IPS-20b (cell line): ENCODE measurements around the gene CFH.
"Not testable (repeated sequence)": the region's sequence is repeated elsewhere in the genome, so short reads cannot be mapped to it uniquely, and the experiment has no call there.

Experiments
- H3K27ac ChIP-seq: one replicate; pipeline ENCODE4 v1.5.1; 2013; ENCODE audit warnings: low read length
- H3K27me3 ChIP-seq: 2 replicates; pipeline ENCODE4 v1.6.1; 2013; ENCODE audit warnings: mild to moderate bottlenecking, low read length, inconsistent platforms; ENCODE audit not compliant: insufficient read depth
- H3K36me3 ChIP-seq: 2 replicates; pipeline ENCODE4 v1.6.1; 2013; ENCODE audit warnings: low read depth, mild to moderate bottlenecking, inconsistent platforms, low read length, moderate library complexity; ENCODE audit not compliant: insufficient read depth
- H3K4me1 ChIP-seq: 2 replicates; pipeline ENCODE4 v1.6.1; 2013; ENCODE audit warnings: mild to moderate bottlenecking, control low read depth, inconsistent platforms, low read length, moderate library complexity; ENCODE audit not compliant: insufficient read depth
- H3K4me3 ChIP-seq: 2 replicates; pipeline ENCODE4 v1.5.1; 2013; ENCODE audit warnings: mild to moderate bottlenecking, low read length, inconsistent platforms
- H3K9ac ChIP-seq: 2 replicates; pipeline ENCODE4 v1.6.1; 2013; ENCODE audit warnings: low read depth, mild to moderate bottlenecking, inconsistent platforms, low read length, moderate library complexity
- H3K9me3 ChIP-seq: 2 replicates; pipeline ENCODE4 v1.6.1; 2013; ENCODE audit warnings: mild to moderate bottlenecking, low read depth, low read length, inconsistent platforms; ENCODE audit not compliant: insufficient read depth

The CFH gene

GRCh38 chr1:196669693-196670092, 17.9 kb downstream of the CFH start:
- Histone ChIP-seq H3K36me3 (no peaks in the 10 kb centered on the region), H3K9me3 (peaks cover 11% of the 10 kb centered on the region), H3K9ac (no peak overlapping the region), H3K27me3 (no peaks in the 10 kb centered on the region), H3K4me3 (no peak overlapping the region), H3K27ac (no peak overlapping the region), H3K4me1 (no peaks in the 10 kb centered on the region)

- Histone ChIP-seq H3K4me1 (no peaks in the 10 kb centered on the region), H3K9me3 (no peaks in the 10 kb centered on the region), H3K27me3 (no peaks in the 10 kb centered on the region), H3K4me3 (no peak overlapping the region), H3K27ac (no peak overlapping the region), H3K9ac (no peak overlapping the region), H3K36me3 (no peaks in the 10 kb centered on the region)
Measured at GRCh38 chr1:196674908-196675307, 23.1 kb downstream of the CFH start.

- Histone ChIP-seq H3K36me3 (no peaks in the 10 kb centered on the region), H3K4me1 (no peaks in the 10 kb centered on the region), H3K4me3 (no peak overlapping the region), H3K9ac (no peak overlapping the region), H3K9me3 (no peaks in the 10 kb centered on the region), H3K27ac (no peak overlapping the region), H3K27me3 (no peaks in the 10 kb centered on the region)
Measured at GRCh38 chr1:196677781-196678509, 26.1 kb downstream of the CFH start.

DNA sequence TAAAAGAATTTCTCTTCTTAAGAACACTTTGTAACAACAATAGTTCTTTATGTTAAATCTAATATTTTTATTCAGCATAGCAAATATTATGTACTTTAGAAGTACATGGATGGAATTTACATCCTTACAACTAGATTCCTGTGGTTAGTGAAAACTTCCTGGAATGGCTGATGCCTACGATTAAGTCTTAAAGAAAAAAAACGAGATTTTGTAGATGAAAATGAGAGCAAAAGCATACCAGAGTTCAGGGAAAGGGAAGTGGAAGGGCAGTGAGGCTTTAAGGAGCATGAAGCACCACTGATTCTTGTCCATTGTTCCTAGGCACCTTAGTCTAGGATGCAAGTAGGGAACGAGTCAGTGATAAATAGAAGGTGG, 26.7 kb downstream of the CFH start:
- no peak overlapping the region for H3K9ac ChIP-seq
- H3K9me3 ChIP-seq: no peaks in the 10 kb centered on the region
- H3K27me3 ChIP-seq: no peaks in the 10 kb centered on the region
- no peak overlapping the region for H3K27ac ChIP-seq
- H3K36me3 ChIP-seq: no peaks in the 10 kb centered on the region
- no peak overlapping the region for H3K4me3 ChIP-seq
- no peaks in the 10 kb centered on the region for H3K4me1 ChIP-seq

- H3K4me3 ChIP-seq: no peak overlapping the region
- no peaks in the 10 kb centered on the region for H3K4me1 ChIP-seq
- no peaks in the 10 kb centered on the region for H3K36me3 ChIP-seq
- H3K9ac ChIP-seq: no peak overlapping the region
- no peaks in the 10 kb centered on the region for H3K27me3 ChIP-seq
- no peaks in the 10 kb centered on the region for H3K9me3 ChIP-seq
- H3K27ac ChIP-seq: no peak overlapping the region
Measured at GRCh38 chr1:196680107-196680506, 28.3 kb downstream of the CFH start.

- no peaks in the 10 kb centered on the region for H3K27me3 ChIP-seq
- H3K4me1 ChIP-seq: no peaks in the 10 kb centered on the region
- H3K9me3 ChIP-seq: no peaks in the 10 kb centered on the region
- no peak overlapping the region for H3K9ac ChIP-seq
- no peaks in the 10 kb centered on the region for H3K36me3 ChIP-seq
- no peak overlapping the region for H3K27ac ChIP-seq
- no peak overlapping the region for H3K4me3 ChIP-seq
Measured at GRCh38 chr1:196684476-196684875, 32.6 kb downstream of the CFH start.

- no peaks in the 10 kb centered on the region for H3K4me1 ChIP-seq
- H3K9me3 ChIP-seq: no peaks in the 10 kb centered on the region
- no peaks in the 10 kb centered on the region for H3K36me3 ChIP-seq
- H3K4me3 ChIP-seq: no peak overlapping the region
- no peaks in the 10 kb centered on the region for H3K27me3 ChIP-seq
- no peak overlapping the region for H3K9ac ChIP-seq
- no peak overlapping the region for H3K27ac ChIP-seq
Measured at GRCh38 chr1:196685506-196685905, 33.7 kb downstream of the CFH start.

- Histone ChIP-seq H3K36me3 (no peaks in the 10 kb centered on the region), H3K27me3 (no peaks in the 10 kb centered on the region), H3K9me3 (no peaks in the 10 kb centered on the region), H3K27ac (no peak overlapping the region), H3K9ac (no peak overlapping the region), H3K4me1 (no peaks in the 10 kb centered on the region), H3K4me3 (no peak overlapping the region)
Measured at GRCh38 chr1:196689001-196689400, 37.2 kb downstream of the CFH start.

DNA sequence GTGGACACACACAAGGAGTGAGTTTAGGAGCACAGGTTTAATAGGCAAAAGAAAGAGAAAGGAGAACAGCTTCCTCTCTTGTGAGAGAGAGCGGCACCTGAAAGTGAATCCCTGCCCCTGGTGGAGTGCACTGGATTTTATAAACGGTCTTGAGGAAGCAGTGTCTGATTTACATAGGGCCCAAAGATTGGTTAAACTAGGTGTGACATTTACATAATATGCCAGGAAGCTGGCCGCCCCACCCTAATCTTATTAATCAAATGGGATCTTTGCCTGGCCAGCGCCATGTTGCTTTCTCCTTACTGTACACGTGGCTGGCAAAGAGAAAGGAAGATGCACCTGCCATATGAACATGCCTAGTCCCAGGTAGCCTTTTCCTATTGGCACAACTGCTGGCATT, 38.7 kb downstream of the CFH start:
- H3K9ac ChIP-seq: no peak overlapping the region
- H3K27me3 ChIP-seq: no peaks in the 10 kb centered on the region
- no peak overlapping the region for H3K4me3 ChIP-seq

DNA sequence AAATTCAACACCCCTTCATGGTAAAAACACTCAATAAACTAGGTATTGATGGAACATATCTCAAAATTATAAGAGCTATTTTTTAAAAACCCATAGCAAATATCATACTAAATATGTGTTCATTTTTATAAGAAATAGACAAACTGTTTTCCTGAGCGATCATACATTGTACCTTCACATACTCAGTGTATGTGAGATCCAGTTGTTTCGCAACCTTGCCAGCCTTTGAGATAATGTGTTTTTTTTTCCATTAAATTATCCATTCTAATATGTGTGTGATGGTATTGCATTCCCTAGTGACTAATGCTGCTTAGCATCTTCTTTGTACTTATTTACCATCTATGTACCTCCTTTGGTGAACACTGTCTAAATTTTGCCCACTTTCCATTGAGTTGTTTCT, 47.1 kb downstream of the CFH start:
- Histone ChIP-seq H3K27ac (no peak overlapping the region), H3K4me3 (no peak overlapping the region), H3K4me1 (no peaks in the 10 kb centered on the region), H3K36me3 (no peaks in the 10 kb centered on the region), H3K27me3 (no peaks in the 10 kb centered on the region), H3K9ac (no peak overlapping the region), H3K9me3 (no peaks in the 10 kb centered on the region)

More for the DNA sequence above, 38.7 kb downstream of the CFH start:
- H3K4me1 ChIP-seq: no peaks in the 10 kb centered on the region
- H3K27ac ChIP-seq: no peak overlapping the region
- no peaks in the 10 kb centered on the region for H3K36me3 ChIP-seq
- H3K9me3 ChIP-seq: no peaks in the 10 kb centered on the region

GRCh38 chr1:196701144-196701543, 49.3 kb downstream of the CFH start:
- H3K27me3 ChIP-seq: no peaks in the 10 kb centered on the region
- H3K36me3 ChIP-seq: no peaks in the 10 kb centered on the region
- no peak overlapping the region for H3K27ac ChIP-seq
- no peaks in the 10 kb centered on the region for H3K9me3 ChIP-seq
- no peak overlapping the region for H3K4me3 ChIP-seq
- H3K9ac ChIP-seq: no peak overlapping the region
- no peaks in the 10 kb centered on the region for H3K4me1 ChIP-seq

GRCh38 chr1:196709892-196710291, 58.0 kb downstream of the CFH start:
- H3K9me3 ChIP-seq, H3K27me3 ChIP-seq, H3K9ac ChIP-seq, H3K36me3 ChIP-seq, H3K4me1 ChIP-seq, H3K4me3 ChIP-seq, H3K27ac ChIP-seq: not testable (repeated sequence)
